Activated CD8-positive, alpha-beta T cell treated with anti-CD3 and anti-CD28 coated beads for 36 hours (primary cell): ENCODE data around the gene MAP4K4. TPM values are rescaled to one million over a fixed set of nuclear protein-coding genes. Genes with fewer than 3 reads are reported as not detected.
"Not testable (repeated sequence)": the region's sequence is repeated elsewhere in the genome, so short reads cannot be mapped to it uniquely, and the experiment has no call there.

Experiments
- ATAC-seq: fragments of 200-7000 bp; cut with Tn5 transposase; one replicate; pipeline ENCODE4 v1.10.0; 2021; ENCODE audit warnings: mild to moderate bottlenecking, moderate library complexity
- CTCF ChIA-PET: fragments of 350-600 bp; sonication (Branson Sonifier 250); formaldehyde crosslinking; loops from one replicate; lab custom pipeline; 2021; ENCODE audit warnings: antibody characterized with exemption; lab: Charles Lee
- POLR2A ChIA-PET: fragments of 350-600 bp; sonication (Branson Sonifier 250); formaldehyde crosslinking; loops from one replicate; lab custom pipeline; 2021; ENCODE audit warnings: antibody characterized with exemption; lab: Charles Lee
- DNase-seq: peaks from one replicate; pipeline ENCODE4 v3.0.0-alpha.2; 2020
- H3K27ac Mint-ChIP-seq: one replicate; pipeline ENCODE4 v1.8.0; 2021; ENCODE audit warnings: mild to moderate bottlenecking, mixed read lengths
- H3K27me3 Mint-ChIP-seq: one replicate; pipeline ENCODE4 v1.8.0; 2021; ENCODE audit warnings: mixed read lengths
- H3K36me3 Mint-ChIP-seq: one replicate; pipeline ENCODE4 v1.8.0; 2021; ENCODE audit warnings: low read depth, mixed read lengths
- H3K4me1 Mint-ChIP-seq: one replicate; pipeline ENCODE4 v1.8.0; 2021; ENCODE audit warnings: low read depth, mixed read lengths
- H3K4me3 Mint-ChIP-seq: one replicate; pipeline ENCODE4 v1.8.0; 2021; ENCODE audit warnings: mild to moderate bottlenecking, moderate library complexity, mixed read lengths
- H3K9me3 Mint-ChIP-seq: one replicate; pipeline ENCODE4 v1.8.0; 2021; ENCODE audit warnings: mixed read lengths
- intact Hi-C: fragments of 100-400 bp; cut with micrococcal nuclease; formaldehyde crosslinking; loops from one replicate; pipeline ENCODE4 v1.10.0; 2022
- total RNA-seq, 2 experiments: library from RNA; stranded (reverse); gene quantifications; one replicate each; pipeline ENCODE4 v1.2.3, GENCODE V29; 2021
- TF ChIP-seq, protein P1 (sequence below): fragments of 200-600 bp; IDR thresholded peaks from one replicate; pipeline ENCODE4 v1.8.0; 2022; ENCODE audit warnings: antibody characterized with exemption, mild to moderate bottlenecking

MAP4K4 gene
- total RNA-seq, 2 experiments from 2014 or later: 26.3 to 27.3 TPM

DNA sequence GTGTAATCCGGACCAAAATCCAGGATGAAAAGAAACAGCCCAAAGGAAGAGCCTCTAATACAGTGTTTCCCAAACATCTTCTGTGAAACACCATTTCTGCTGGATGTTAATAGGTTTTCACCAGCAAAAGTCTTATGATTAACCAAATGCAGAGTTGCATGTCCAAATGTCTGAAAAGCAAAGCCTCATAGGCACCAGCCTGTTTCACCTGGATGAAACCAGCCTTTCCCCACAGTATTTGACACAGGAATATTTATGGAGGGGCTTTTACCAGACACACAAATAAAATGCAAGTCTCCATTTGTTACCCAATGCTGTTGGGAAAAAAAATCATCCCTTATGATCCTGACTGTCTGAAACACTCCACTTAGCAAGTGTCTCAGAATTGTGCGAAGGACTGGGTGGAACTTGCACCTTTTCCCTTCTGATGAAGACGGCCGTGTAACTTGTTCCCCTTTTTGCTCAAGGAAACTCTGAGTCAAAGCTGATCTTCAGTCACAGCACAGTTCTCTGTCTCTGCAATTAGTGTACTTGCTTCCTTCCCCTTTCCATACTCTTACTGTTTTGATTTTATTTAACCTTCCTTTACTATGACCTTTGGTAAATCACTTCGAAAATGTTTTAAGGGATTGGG, 223.9 kb downstream of the MAP4K4 start:
- TF ChIP-seq, protein P1, sequence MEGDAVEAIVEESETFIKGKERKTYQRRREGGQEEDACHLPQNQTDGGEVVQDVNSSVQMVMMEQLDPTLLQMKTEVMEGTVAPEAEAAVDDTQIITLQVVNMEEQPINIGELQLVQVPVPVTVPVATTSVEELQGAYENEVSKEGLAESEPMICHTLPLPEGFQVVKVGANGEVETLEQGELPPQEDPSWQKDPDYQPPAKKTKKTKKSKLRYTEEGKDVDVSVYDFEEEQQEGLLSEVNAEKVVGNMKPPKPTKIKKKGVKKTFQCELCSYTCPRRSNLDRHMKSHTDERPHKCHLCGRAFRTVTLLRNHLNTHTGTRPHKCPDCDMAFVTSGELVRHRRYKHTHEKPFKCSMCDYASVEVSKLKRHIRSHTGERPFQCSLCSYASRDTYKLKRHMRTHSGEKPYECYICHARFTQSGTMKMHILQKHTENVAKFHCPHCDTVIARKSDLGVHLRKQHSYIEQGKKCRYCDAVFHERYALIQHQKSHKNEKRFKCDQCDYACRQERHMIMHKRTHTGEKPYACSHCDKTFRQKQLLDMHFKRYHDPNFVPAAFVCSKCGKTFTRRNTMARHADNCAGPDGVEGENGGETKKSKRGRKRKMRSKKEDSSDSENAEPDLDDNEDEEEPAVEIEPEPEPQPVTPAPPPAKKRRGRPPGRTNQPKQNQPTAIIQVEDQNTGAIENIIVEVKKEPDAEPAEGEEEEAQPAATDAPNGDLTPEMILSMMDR: no peak
- Mint-ChIP-seq H3K27ac (no peak overlapping the region), H3K4me3 (no peak overlapping the region), H3K36me3 (peaks cover 6% of the 10 kb centered on the region), H3K9me3 (peaks cover 14% of the 10 kb centered on the region), H3K4me1 (no peaks in the 10 kb centered on the region), H3K27me3 (no peaks in the 10 kb centered on the region)
- intact Hi-C loops: no loop called here
- ATAC-seq: no peak
- CTCF ChIA-PET: no interaction called here
- DNase-seq: no peak
- POLR2A ChIA-PET: no interaction called here

DNA sequence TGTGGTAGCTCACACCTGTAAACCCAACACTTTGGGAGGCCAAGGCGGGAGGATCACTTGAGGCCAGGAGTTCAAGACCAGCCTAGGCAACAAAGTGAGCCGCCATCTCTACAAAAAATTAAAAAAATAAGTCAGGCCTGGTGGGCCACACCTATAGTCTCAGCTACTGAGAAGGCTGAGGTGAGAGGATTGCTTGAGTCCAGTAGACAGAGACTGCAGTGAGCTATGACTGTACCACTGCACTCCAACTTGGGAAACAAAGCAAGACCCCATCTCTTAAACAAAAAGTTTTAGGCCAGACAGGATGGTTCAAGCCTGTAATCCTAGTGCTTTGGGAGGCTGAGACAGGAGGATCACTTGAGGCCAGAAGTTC, 224.4 kb downstream of the MAP4K4 start:
- DNase-seq (no peak), ATAC-seq (no peak)
- CTCF ChIA-PET: no interaction called here
- Mint-ChIP-seq H3K4me3 (no peak overlapping the region), H3K27ac (no peak overlapping the region), H3K36me3 (peaks cover 6% of the 10 kb centered on the region), H3K9me3 (peaks cover 17% of the 10 kb centered on the region), H3K27me3 (no peaks in the 10 kb centered on the region), H3K4me1 (no peaks in the 10 kb centered on the region)
- TF ChIP-seq, protein P1: no peak
- POLR2A ChIA-PET: no interaction called here
- intact Hi-C loops: no loop called here

DNA sequence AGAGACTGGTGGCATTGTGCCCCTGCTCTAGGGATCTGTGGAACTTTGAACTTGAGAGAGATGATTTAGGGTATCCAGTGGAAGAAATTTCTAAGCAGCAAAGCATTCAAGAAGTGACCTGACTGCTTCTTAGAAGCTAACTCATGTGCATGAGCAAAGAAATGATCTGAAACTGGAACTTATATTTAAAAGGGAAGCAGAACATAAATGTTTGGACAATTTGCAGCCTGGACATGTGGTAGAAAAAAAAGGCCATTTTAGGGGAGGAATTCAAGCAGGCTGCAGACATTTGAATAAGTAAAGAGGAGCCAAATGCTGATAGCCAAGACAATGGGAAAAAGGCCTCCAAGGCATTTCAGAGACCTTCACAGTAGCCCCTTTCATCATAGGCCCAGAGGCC, 226.8 kb downstream of the MAP4K4 start:
- intact Hi-C loops, H3K36me3 Mint-ChIP-seq, H3K27ac Mint-ChIP-seq, CTCF ChIA-PET, H3K4me1 Mint-ChIP-seq, DNase-seq, H3K4me3 Mint-ChIP-seq, H3K27me3 Mint-ChIP-seq, POLR2A ChIA-PET, ATAC-seq: not testable (repeated sequence)
- H3K9me3 Mint-ChIP-seq: peaks cover 25% of the 10 kb centered on the region

- H3K4me1 Mint-ChIP-seq: no peaks in the 10 kb centered on the region
- DNase-seq (no peak), ATAC-seq (no peak)
- H3K4me3 Mint-ChIP-seq: no peak overlapping the region
- peaks cover 15% of the 10 kb centered on the region for H3K9me3 Mint-ChIP-seq
- intact Hi-C loops: no loop called here
- ChIA-PET POLR2A (no interaction called here), CTCF (no interaction called here)
- H3K27ac Mint-ChIP-seq: no peak overlapping the region
- peaks cover 4% of the 10 kb centered on the region for H3K27me3 Mint-ChIP-seq
- peaks cover 3% of the 10 kb centered on the region for H3K36me3 Mint-ChIP-seq
- TF ChIP-seq, protein P1: no peak
Observed at GRCh38 chr2:101930019-101930418, 232.5 kb downstream of the MAP4K4 start.

GRCh38 chr2:101930847-101931246, 233.3 kb downstream of the MAP4K4 start:
- Mint-ChIP-seq H3K36me3 (no peaks in the 10 kb centered on the region), H3K9me3 (peaks cover 11% of the 10 kb centered on the region), H3K27ac (no peak overlapping the region), H3K4me1 (no peaks in the 10 kb centered on the region), H3K27me3 (peaks cover 4% of the 10 kb centered on the region), H3K4me3 (no peak overlapping the region)
- intact Hi-C loops: no loop called here
- POLR2A ChIA-PET: no interaction called here
- CTCF ChIA-PET: no interaction called here
- DNase-seq (no peak), ATAC-seq (no peak)
- TF ChIP-seq, protein P1: no peak
